Measurements from ENCODE around the gene SND1.
A peak's percentile ranks its signal among the peaks of the same experiment; 100 is the strongest.
"Not testable (repeated sequence)": the region's sequence is repeated elsewhere in the genome, so short reads cannot be mapped to it uniquely, and the experiment has no call there.

The SND1 gene

GRCh38 chr7:128100225-128100948, 448.4 kb downstream of the SND1 start:
- no peak for DNase-seq (ENCODE audit: low spot score)

GRCh38 chr7:128100949-128101713, 449.1 kb downstream of the SND1 start:
- DNase-seq (ENCODE audit: low spot score), result no peak

GRCh38 chr7:128102490-128103291, 450.7 kb downstream of the SND1 start:
- DNase-seq (ENCODE audit: low spot score), result peak; percentile 37

- no peak for DNase-seq (ENCODE audit: low spot score)
These were observed 451.6 kb downstream of the SND1 start for GRCh38 chr7:128103498-128104107.

- no peak for DNase-seq (ENCODE audit: low spot score)
These were observed 452.2 kb downstream of the SND1 start for GRCh38 chr7:128104108-128104742.

- no peak for DNase-seq (ENCODE audit: low spot score)
These were observed 453.4 kb downstream of the SND1 start for GRCh38 chr7:128105228-128106022.

- peak; percentile 36 for DNase-seq (ENCODE audit: low spot score)
These were observed 454.8 kb downstream of the SND1 start for GRCh38 chr7:128106821-128107220.

- DNase-seq (ENCODE audit: low spot score), result not testable (repeated sequence)
These were observed 455.5 kb downstream of the SND1 start for GRCh38 chr7:128107516-128107915.

- no peak for DNase-seq (ENCODE audit: low spot score)
These were observed 456.1 kb downstream of the SND1 start for GRCh38 chr7:128108129-128108528.

GRCh38 chr7:128108641-128109423, 456.8 kb downstream of the SND1 start:
- DNase-seq (ENCODE audit: low spot score), result peak; percentile 84

- peak; percentile 31 for DNase-seq (ENCODE audit: low spot score)
These were observed 457.5 kb downstream of the SND1 start for GRCh38 chr7:128109424-128109969.

GRCh38 chr7:128110641-128111364, 458.8 kb downstream of the SND1 start:
- no peak for DNase-seq (ENCODE audit: low spot score)

- DNase-seq (ENCODE audit: low spot score), result no peak
These were observed 460.2 kb downstream of the SND1 start for GRCh38 chr7:128112018-128112780.

- peak; percentile 59 for DNase-seq (ENCODE audit: low spot score)
These were observed 460.8 kb downstream of the SND1 start for GRCh38 chr7:128112781-128113221.

- DNase-seq (ENCODE audit: low spot score), result no peak
These were observed 461.8 kb downstream of the SND1 start for GRCh38 chr7:128113839-128114238.

- DNase-seq (ENCODE audit: low spot score), result no peak
These were observed 462.8 kb downstream of the SND1 start for GRCh38 chr7:128114806-128115205.

- no peak for DNase-seq (ENCODE audit: low spot score)
These were observed 463.4 kb downstream of the SND1 start for GRCh38 chr7:128115336-128115820.

Data from NAMALWA (cell line).